ENCODE measurements around the gene CSTB. TPM values are rescaled to one million over a fixed set of nuclear protein-coding genes. Genes with fewer than 3 reads are reported as not detected.

The CSTB gene
- total and polyA plus RNA-seq, 12 donors = 33.0 to 61.2 (median 40.5) TPM

GRCh38 chr21:43797415-43797814, 21.3 kb upstream of the CSTB start:
- no peak for TF ChIP-seq CTCF (IDR thresholded peaks at IDR 0.05)
- Histone ChIP-seq H3K36me3 (peaks cover 0 to 100% (median 75%) of the 10 kb centered on the region in 9 donors), H3K27me3 (no peaks in the 10 kb centered on the region), H3K9me3 (no peaks in the 10 kb centered on the region), H3K27ac (no peak overlapping the region), H3K4me1 (no peaks in the 10 kb centered on the region), H3K4me3 (no peak overlapping the region)
- WGBS, 2 donors = 94 to 95% methylated on average over 19 of the region's 19 CpGs
- no peak for ATAC-seq
- DNase-seq = no peak
- intact Hi-C loops (cut with DNase I) = no loop called here

GRCh38 chr21:43794857-43795256, 18.7 kb upstream of the CSTB start:
- WGBS, 2 donors = 87 to 94% methylated on average over 14 of the region's 14 CpGs
- intact Hi-C loops (cut with DNase I) = loop anchor here in 1 of 10 donors (5.0 kb wide), 1 partner anchor 53 kb away; no protein-coding TSS in a partner anchor
- H3K36me3 ChIP-seq = peaks cover 0 to 92% (median 62%) of the 10 kb centered on the region in 9 donors
- H3K4me3 ChIP-seq = no peak overlapping the region
- H3K4me1 ChIP-seq = peaks cover 6 to 14% (median 12%) of the 10 kb centered on the region in 9 donors
- H3K27ac ChIP-seq = no peak overlapping the region
- no peaks in the 10 kb centered on the region for H3K27me3 ChIP-seq
- no peak for TF ChIP-seq CTCF (IDR thresholded peaks at IDR 0.05)
- DNase-seq = no peak
- no peaks in the 10 kb centered on the region for H3K9me3 ChIP-seq
- no peak for ATAC-seq

- Histone ChIP-seq H3K36me3 (peaks cover 0 to 86% (median 60%) of the 10 kb centered on the region in 9 donors), H3K4me3 (no peak overlapping the region), H3K27ac (no peak overlapping the region), H3K27me3 (no peaks in the 10 kb centered on the region), H3K4me1 (peaks cover 6 to 17% (median 13%) of the 10 kb centered on the region in 9 donors), H3K9me3 (no peaks in the 10 kb centered on the region)
- no peak for TF ChIP-seq CTCF (IDR thresholded peaks at IDR 0.05)
- 83 to 94% methylated on average over 12 of the region's 12 CpGs for WGBS, 2 donors
- ATAC-seq = no peak
- intact Hi-C loops (cut with DNase I) = loop anchor here in 1 of 10 donors (5.0 kb wide), 1 partner anchor 52 kb away; no protein-coding TSS in a partner anchor
- no peak for DNase-seq
These were observed 18.2 kb upstream of the CSTB start for GRCh38 chr21:43794311-43794710.

GRCh38 chr21:43793243-43793642, 17.1 kb upstream of the CSTB start:
- DNase-seq = no peak
- Histone ChIP-seq H3K36me3 (peaks cover 0 to 76% (median 49%) of the 10 kb centered on the region in 9 donors), H3K27me3 (no peaks in the 10 kb centered on the region), H3K4me3 (no peak overlapping the region), H3K27ac (no peak overlapping the region), H3K4me1 (peaks cover 6 to 22% (median 19%) of the 10 kb centered on the region in 9 donors), H3K9me3 (no peaks in the 10 kb centered on the region)
- no peak for TF ChIP-seq CTCF (IDR thresholded peaks at IDR 0.05)
- intact Hi-C loops (cut with DNase I) = loop anchor here in 1 of 10 donors (5.0 kb wide), 1 partner anchor 51 kb away; no protein-coding TSS in a partner anchor
- 96 to 97% methylated on average over 16 of the region's 16 CpGs for WGBS, 2 donors
- ATAC-seq = no peak

Measured in heart right ventricle (tissue), 16 donors.